GM10847 (cell line): ENCODE results near the gene AOPEP.

ENCODE experiments used
- POLR2A ChIP-seq: IDR thresholded peaks from 2 replicates; pipeline ENCODE4 v1.6.1; 2011; ENCODE audit not compliant: insufficient read length; ENCODE audit errors: extremely low read depth

The AOPEP gene

DNA sequence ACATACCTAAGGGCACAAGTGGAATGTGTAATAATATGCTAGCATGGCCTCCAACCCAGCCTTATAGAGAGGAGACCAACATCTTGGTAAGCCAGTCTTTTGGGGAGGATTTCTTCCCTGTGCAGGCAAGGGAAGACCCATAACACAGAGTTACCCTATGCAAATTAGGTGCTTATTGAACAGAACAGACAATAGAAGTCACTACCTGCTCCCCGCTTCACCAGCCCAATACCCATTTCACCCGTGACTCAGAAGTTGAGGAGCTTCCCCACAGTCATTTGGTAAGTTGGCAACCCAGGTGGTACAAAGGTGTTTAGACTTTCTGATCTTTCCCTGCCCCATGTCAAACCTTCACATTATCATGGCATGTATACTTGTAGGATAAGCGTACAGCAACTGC lies 44.6 kb downstream of the AOPEP start:
- no peak for TF ChIP-seq POLR2A

DNA sequence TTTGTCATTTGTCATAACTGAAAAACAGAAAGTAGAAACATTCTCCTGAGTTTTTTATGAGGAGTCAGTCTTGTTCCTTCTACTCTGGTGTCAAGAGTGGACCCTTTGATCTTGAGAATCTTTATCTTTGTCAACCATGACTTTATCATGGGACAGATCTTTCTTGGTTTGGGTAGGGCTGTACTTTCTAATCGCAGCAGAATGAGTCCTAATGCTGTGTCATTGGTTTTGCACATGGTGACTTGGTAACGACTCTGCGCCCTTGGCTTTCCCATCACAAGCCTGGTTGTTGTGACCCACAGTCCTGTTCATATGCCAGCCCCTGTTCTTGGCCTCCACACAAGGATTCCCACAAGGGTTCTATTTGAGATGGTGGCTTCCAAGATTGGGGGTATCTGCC lies 45.6 kb downstream of the AOPEP start:
- no peak for TF ChIP-seq POLR2A

DNA sequence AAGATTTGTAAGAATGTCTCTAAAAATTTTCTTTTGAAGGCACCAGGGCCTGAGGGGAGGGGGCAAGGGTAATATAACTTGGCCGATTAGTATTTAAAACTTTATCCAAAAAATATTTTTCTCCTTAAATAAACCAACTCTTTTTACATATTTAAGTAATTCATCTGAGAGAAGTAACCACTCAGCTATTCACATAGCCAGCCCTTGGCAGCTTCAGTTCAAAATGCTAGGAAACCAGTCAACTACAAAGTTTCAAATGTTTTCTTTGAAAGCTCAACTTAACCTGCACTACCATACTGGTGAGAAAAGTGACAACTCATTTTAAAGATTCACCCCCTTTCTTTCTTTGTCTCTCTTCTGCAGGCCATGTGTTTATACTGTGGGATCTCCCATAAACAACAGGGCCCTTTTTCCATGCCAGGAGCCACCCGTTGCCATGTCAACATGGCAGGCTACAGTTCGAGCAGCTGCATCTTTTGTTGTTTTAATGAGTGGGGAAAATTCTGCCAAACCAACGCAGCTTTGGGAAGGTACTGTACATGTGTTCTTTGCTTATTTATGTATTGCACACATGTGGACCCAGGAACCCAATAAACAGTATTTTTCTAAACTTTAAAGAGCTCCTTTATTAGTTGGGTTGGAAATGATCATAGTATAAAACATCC lies 46.3 kb downstream of the AOPEP start:
- no peak for TF ChIP-seq POLR2A

GRCh38 chr9:94773655-94774054 lies 47.2 kb downstream of the AOPEP start:
- no peak for TF ChIP-seq POLR2A

- TF ChIP-seq POLR2A, result no peak
Observed at GRCh38 chr9:94778013-94778412, 51.5 kb downstream of the AOPEP start.

- TF ChIP-seq POLR2A, result no peak
Observed at GRCh38 chr9:94779031-94779430, 52.5 kb downstream of the AOPEP start.

- TF ChIP-seq POLR2A, result no peak
Observed at GRCh38 chr9:94779693-94780290, 53.3 kb downstream of the AOPEP start.

DNA sequence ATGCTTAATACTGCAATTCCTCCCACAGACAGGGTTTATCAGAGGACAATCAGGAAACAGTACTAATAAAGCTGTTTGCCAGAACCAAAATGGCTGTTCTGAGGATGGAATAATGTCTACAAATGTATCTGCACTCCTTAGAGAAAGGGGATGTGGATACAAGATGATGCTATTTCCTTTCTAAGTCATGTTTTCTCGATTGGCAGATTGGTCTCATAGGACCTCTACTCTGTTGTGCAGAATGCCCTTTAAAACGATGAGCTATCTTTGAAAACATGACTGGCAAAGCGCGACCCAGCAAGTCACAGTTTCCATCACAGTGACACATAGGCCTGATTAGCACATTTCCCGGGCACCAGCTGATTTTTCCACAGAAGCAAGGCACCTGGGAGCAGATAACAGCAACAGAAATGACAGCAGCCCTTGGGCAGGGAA lies 54.0 kb downstream of the AOPEP start:
- TF ChIP-seq POLR2A, result no peak

- no peak for TF ChIP-seq POLR2A
Observed at GRCh38 chr9:94782355-94783101, 56.0 kb downstream of the AOPEP start.

DNA sequence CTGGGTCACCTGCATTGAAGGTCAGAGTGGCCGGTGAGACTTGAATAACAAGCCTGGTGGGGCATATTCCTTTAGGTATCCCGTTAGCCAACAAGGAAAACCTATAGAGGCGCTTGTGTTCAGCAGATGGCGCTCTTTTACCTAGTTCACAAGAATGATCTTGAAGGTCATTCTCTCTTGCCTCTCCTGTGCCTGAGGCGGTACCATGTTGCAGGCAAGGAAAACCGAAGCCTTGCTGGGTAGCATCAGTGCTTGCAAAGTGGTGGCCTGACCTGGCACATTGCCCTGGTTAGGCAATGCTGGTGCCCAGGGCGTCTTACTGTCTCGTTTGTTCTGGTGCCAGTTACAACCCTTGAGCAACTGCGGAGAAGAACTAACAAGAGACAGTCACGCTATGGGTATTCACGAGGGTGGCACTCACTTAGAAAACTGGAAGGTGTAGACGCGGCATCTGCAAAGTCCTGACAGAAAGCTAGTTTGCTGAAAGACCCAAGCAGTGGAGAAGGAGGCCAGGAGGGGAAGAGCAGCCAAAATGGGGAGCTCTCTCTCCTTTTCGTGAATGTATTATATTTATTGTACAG lies 56.7 kb downstream of the AOPEP start:
- no peak for TF ChIP-seq POLR2A

- no peak for TF ChIP-seq POLR2A
Observed at GRCh38 chr9:94783928-94784327, 57.4 kb downstream of the AOPEP start.

DNA sequence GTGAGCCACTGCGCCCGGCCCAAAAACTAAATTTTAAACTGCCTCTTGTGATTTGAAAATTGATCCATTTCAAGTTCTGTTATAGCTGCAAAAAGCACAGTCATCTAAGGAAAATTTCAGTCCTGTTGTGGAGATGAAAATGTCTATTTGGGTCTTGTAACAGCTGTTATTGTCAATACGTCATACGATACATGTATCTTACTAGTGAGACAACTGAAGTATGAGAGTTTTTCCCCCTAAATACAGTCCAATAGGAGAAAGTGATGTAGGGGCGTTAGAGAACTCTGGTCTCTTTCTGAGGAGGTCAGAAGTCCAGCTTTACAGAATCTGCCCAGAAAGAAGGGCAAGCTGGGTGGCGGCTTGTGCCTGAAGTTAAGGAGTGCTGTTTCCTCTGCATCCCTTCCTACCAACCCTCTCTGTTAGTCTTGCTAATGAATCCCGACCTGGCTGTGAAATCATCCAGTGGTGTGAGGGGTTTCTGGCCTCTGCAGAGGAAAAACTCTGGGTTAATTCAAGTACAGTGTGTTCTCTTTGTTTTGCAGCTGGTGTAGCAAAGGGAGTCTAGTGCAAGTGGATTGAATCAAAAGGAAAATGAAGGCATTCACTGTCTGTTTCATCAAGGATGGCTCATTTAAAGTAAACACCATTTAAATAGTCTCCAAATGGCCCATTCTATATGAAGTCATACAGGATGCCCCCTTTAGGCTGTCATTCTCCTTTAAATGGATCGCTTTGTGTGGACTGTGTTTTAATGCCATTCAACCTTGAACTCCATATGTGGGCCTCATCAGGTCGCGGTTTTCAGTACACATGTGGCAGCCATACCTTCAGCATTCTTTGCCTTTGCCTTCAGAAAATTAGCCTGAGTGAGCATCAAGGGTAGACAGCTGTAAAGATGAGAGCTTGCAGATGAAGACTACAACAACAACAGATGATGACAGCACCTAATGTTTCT lies 59.0 kb downstream of the AOPEP start:
- TF ChIP-seq POLR2A, result no peak

DNA sequence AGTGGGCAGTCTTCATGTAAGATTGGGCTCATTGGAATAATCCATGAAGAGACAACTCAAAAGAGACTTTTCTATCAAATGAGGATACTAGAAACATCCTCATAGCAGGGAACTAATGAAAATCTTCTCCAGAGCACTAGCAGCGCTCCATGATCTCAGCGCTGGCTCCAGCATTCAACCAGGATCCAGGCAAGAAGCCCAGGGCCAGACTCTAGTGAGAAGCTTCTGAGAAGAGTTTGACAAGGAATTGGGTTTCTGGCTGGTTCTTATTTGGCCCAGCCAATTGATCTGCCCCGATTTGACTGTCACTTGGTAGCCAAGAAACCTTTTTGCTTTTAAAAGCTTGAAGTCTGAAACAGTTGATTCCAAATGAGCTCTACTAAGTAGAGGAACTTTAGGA lies 60.1 kb downstream of the AOPEP start:
- TF ChIP-seq POLR2A, result no peak

DNA sequence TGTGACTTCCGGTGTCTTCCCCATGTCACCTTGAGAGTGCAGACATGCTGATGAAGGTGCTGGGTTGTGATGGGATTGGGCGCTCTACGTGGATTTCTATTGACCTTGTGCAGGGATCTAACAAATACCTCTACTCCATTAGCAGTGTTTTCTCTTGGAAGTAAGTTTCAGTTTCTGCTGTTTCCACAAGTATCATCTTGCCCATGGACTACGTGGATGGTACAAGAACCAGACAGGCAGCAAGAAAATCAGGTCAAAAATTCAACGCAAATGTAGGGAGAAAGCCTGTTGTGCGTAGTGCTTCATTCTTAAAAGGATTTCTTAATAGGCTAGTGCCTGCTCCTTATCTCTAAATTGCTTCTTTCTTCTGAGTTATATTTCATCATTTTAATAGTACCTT lies 60.8 kb downstream of the AOPEP start:
- no peak for TF ChIP-seq POLR2A

- TF ChIP-seq POLR2A, result no peak
Observed at GRCh38 chr9:94788570-94789105, 62.1 kb downstream of the AOPEP start.
